RWPE2 (cell line): Measurements from ENCODE around the gene PCDHGB7.
"Not testable (repeated sequence)": the region's sequence is repeated elsewhere in the genome, so short reads cannot be mapped to it uniquely, and the experiment has no call there.

ENCODE experiments used
- ATAC-seq: fragments of 200-7000 bp; cut with Tn5 transposase; 3 replicates; pipeline ENCODE4 v1.9.1; 2021; ENCODE audit warnings: low read depth
- DNase-seq: peaks from one replicate; pipeline ENCODE4 v3.0.0-alpha.2; 2020; ENCODE audit warnings: low spot score
- H3K27ac ChIP-seq: fragments of 450-650 bp; 2 replicates; pipeline ENCODE4 v1.5.1; 2017; ENCODE audit warnings: mild to moderate bottlenecking; ENCODE audit not compliant: poor library complexity, severe bottlenecking
- H3K27me3 ChIP-seq: fragments of 250-450 bp; sonication (Bioruptor Pico); 2 replicates; pipeline ENCODE4 v1.5.1; 2021; ENCODE audit warnings: mild to moderate bottlenecking, moderate library complexity; ENCODE audit not compliant: insufficient read depth, poor library complexity, severe bottlenecking
- H3K36me3 ChIP-seq: fragments of 250-450 bp; sonication (Bioruptor Pico); 2 replicates; pipeline ENCODE4 v1.5.1; 2020; ENCODE audit warnings: low read depth, mild to moderate bottlenecking, moderate library complexity
- H3K4me1 ChIP-seq: fragments of 250-450 bp; sonication (Bioruptor Pico); 2 replicates; pipeline ENCODE4 v1.5.1; 2021; ENCODE audit warnings: mild to moderate bottlenecking, moderate library complexity; ENCODE audit not compliant: insufficient read depth, poor library complexity, severe bottlenecking
- H3K4me3 ChIP-seq: fragments of 250-450 bp; sonication (Bioruptor Pico); 2 replicates; pipeline ENCODE4 v1.5.1; 2021; ENCODE audit warnings: mild to moderate bottlenecking, moderate library complexity; ENCODE audit not compliant: severe bottlenecking
- H3K9me3 ChIP-seq: fragments of 250-450 bp; sonication (Bioruptor Pico); 2 replicates; pipeline ENCODE4 v1.5.1; 2021; ENCODE audit warnings: mild to moderate bottlenecking, moderate library complexity; ENCODE audit not compliant: severe bottlenecking
- TF ChIP-seq, protein P1 (sequence below): fragments of 450-650 bp; IDR thresholded peaks from one replicate; pipeline ENCODE4 v1.5.1; 2017; ENCODE audit warnings: mild to moderate bottlenecking, moderate library complexity; ENCODE audit not compliant: poor library complexity, severe bottlenecking

The PCDHGB7 gene

GRCh38 chr5:141387557-141388311, 29.7 kb upstream of the PCDHGB7 start, which contains the start of gene PCDHGB4:
TSS of gene PCDHGB4 (plus strand) at chr5:141387698. CDS start at chr5:141387885, 187 bp downstream.
- H3K27me3 ChIP-seq, H3K4me1 ChIP-seq, DNase-seq, H3K27ac ChIP-seq, H3K36me3 ChIP-seq: not testable (repeated sequence)
- TF ChIP-seq, protein P1, sequence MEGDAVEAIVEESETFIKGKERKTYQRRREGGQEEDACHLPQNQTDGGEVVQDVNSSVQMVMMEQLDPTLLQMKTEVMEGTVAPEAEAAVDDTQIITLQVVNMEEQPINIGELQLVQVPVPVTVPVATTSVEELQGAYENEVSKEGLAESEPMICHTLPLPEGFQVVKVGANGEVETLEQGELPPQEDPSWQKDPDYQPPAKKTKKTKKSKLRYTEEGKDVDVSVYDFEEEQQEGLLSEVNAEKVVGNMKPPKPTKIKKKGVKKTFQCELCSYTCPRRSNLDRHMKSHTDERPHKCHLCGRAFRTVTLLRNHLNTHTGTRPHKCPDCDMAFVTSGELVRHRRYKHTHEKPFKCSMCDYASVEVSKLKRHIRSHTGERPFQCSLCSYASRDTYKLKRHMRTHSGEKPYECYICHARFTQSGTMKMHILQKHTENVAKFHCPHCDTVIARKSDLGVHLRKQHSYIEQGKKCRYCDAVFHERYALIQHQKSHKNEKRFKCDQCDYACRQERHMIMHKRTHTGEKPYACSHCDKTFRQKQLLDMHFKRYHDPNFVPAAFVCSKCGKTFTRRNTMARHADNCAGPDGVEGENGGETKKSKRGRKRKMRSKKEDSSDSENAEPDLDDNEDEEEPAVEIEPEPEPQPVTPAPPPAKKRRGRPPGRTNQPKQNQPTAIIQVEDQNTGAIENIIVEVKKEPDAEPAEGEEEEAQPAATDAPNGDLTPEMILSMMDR, result peak; percentile 94
- Histone ChIP-seq H3K9me3 (peaks cover 49% of the 10 kb centered on the region), H3K4me3 (peak within 1 kb of the TSS; percentile 26)
- ATAC-seq, result peak; percentile 92

DNA sequence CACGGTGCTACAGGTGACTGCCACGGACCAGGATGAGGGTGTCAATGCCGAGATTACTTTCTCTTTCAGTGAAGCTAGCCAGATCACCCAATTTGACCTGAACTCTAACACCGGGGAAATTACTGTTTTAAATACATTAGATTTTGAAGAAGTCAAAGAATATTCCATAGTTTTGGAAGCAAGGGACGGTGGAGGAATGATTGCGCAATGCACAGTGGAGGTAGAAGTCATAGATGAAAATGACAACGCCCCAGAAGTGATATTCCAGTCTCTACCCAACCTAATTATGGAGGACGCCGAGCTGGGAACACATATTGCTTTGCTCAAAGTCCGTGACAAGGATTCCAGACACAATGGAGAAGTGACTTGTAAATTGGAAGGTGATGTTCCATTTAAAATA, 28.8 kb upstream of the PCDHGB7 start:
- H3K27me3 ChIP-seq, result peaks cover 2% of the 10 kb centered on the region
- H3K27ac ChIP-seq, result no peak overlapping the region
- TF ChIP-seq, protein P1, result no peak
- peaks cover 5% of the 10 kb centered on the region for H3K36me3 ChIP-seq
- no peaks in the 10 kb centered on the region for H3K4me1 ChIP-seq
- DNase-seq, result no peak
- peaks cover 47% of the 10 kb centered on the region for H3K9me3 ChIP-seq
- no peak for ATAC-seq
- H3K4me3 ChIP-seq, result no peak overlapping the region

GRCh38 chr5:141389153-141390042, 28.1 kb upstream of the PCDHGB7 start:
- H3K27ac ChIP-seq, result no peak overlapping the region
- H3K4me3 ChIP-seq, result no peak overlapping the region
- H3K36me3 ChIP-seq, result peaks cover 5% of the 10 kb centered on the region
- ATAC-seq (no peak), DNase-seq (no peak)
- no peaks in the 10 kb centered on the region for H3K27me3 ChIP-seq
- peaks cover 48% of the 10 kb centered on the region for H3K9me3 ChIP-seq
- TF ChIP-seq, protein P1, result no peak
- H3K4me1 ChIP-seq, result no peaks in the 10 kb centered on the region

DNA sequence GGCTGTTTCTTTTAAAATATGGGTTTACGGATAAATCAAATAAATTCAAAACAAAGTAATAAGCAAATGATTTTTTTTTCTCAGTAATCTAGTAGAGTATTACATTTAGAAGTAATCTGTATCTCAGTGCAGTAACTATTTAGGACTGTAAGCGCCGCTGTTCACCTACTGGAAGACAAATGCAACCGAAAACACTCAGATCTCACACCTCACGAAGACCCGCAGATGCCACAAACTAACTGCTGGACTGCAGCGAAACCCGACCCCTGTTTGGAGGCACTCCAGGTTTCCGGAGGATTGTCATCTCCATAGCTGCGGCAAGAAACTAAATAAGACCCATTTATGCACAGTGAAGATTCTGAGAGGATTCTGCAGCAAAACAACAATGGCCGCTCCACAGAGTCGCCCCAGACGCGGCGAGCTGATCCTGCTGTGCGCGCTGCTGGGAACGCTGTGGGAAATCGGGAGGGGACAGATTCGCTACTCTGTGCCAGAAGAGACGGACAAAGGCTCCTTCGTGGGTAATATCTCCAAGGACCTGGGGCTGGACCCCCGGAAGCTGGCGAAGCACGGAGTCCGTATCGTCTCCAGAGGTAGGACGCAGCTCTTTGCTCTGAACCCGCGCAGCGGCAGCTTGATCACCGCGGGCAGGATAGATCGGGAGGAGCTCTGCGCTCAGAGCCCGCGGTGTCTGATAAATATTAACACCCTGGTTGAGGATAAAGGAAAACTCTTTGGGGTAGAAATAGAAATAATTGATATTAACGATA, 24.9 kb upstream of the PCDHGB7 start, which contains the start of gene PCDHGA8:
Gene PCDHGA8, plus strand, starts transcription at position 205 of the 770 bp plus-strand sequence. Its CDS starts 181 bp downstream, at position 386.
- Histone ChIP-seq H3K27me3 (peaks cover 8% of the 10 kb centered on the region), H3K36me3 (peaks cover 5% of the 10 kb centered on the region), H3K27ac (no peak within 1 kb of the TSS), H3K4me1 (no peaks in the 10 kb centered on the region), H3K4me3 (no peak within 1 kb of the TSS), H3K9me3 (peaks cover 48% of the 10 kb centered on the region)
- TF ChIP-seq, protein P1, result no peak
- ATAC-seq, result no peak
- no peak for DNase-seq
